Stimulated activated CD8-positive, alpha-beta memory T cell treated with anti-CD3 and anti-CD28 coated beads, Interleukin-15, amount 100 ng/mL, for 48 hours (primary cell): ENCODE data around the gene BAG3.
"Not testable (repeated sequence)": the region's sequence is repeated elsewhere in the genome, so short reads cannot be mapped to it uniquely, and the experiment has no call there.

ENCODE experiments used
- DNase-seq, 2 donors: peaks; one replicate each; pipeline ENCODE4 v3.0.0-alpha.2; 2020; ENCODE audit warnings: low read depth in 2 of 2

Gene BAG3

GRCh38 chr10:119640875-119641526, 10.2 kb upstream of the BAG3 start:
- no peak for DNase-seq

- no peak for DNase-seq
These were observed 8.5 kb upstream of the BAG3 start for GRCh38 chr10:119642556-119643111.

GRCh38 chr10:119643306-119644204, 7.6 kb upstream of the BAG3 start:
- no peak for DNase-seq

GRCh38 chr10:119644205-119644814, 6.9 kb upstream of the BAG3 start:
- DNase-seq = no peak

GRCh38 chr10:119644994-119645393, 6.2 kb upstream of the BAG3 start:
- no peak for DNase-seq

- DNase-seq = no peak
These were observed 1.1 kb upstream of the BAG3 start for GRCh38 chr10:119650062-119650461.

GRCh38 chr10:119651514-119652360, 557 bp downstream of the BAG3 start:
- DNase-seq = no peak

- DNase-seq = no peak
These were observed 1.2 kb downstream of the BAG3 start for GRCh38 chr10:119652361-119652730.

- no peak for DNase-seq
These were observed 2.0 kb downstream of the BAG3 start for GRCh38 chr10:119653209-119653608.

- no peak for DNase-seq
These were observed 2.7 kb downstream of the BAG3 start for GRCh38 chr10:119653916-119654315.

GRCh38 chr10:119654540-119654939, 3.4 kb downstream of the BAG3 start:
- no peak for DNase-seq

GRCh38 chr10:119655566-119656001, 4.4 kb downstream of the BAG3 start:
- peak in 1 of 2 donors; percentile 34 for DNase-seq

GRCh38 chr10:119656760-119657159, 5.6 kb downstream of the BAG3 start:
- no peak for DNase-seq

- DNase-seq = no peak
These were observed 6.5 kb downstream of the BAG3 start for GRCh38 chr10:119657725-119658124.

- no peak for DNase-seq
These were observed 7.1 kb downstream of the BAG3 start for GRCh38 chr10:119658274-119658673.

- no peak for DNase-seq
These were observed 8.8 kb downstream of the BAG3 start for GRCh38 chr10:119659951-119660350.

- not testable (repeated sequence) for DNase-seq
These were observed 11.0 kb downstream of the BAG3 start for GRCh38 chr10:119662076-119662605.

GRCh38 chr10:119663866-119664698, 12.9 kb downstream of the BAG3 start:
- no peak for DNase-seq

- no peak for DNase-seq
These were observed 14.9 kb downstream of the BAG3 start for GRCh38 chr10:119665901-119666708.

- no peak for DNase-seq
These were observed 15.5 kb downstream of the BAG3 start for GRCh38 chr10:119666709-119667004.
